Inflammatory macrophage treated with lipopolysaccharide for 1 hour (primary cell): ENCODE data around the gene KRT7.
"Not testable (repeated sequence)": the region's sequence is repeated elsewhere in the genome, so short reads cannot be mapped to it uniquely, and the experiment has no call there.

ENCODE experiments used
- DNase-seq, 2 donors: peaks; one replicate each; pipeline ENCODE4 v3.0.0-alpha.2; 2020 to 2022

The KRT7 gene

GRCh38 chr12:52280796-52281560 lies 47.9 kb downstream of the KRT7 start:
- DNase-seq, result no peak

GRCh38 chr12:52284562-52285171 lies 51.6 kb downstream of the KRT7 start:
- no peak for DNase-seq

- DNase-seq, result no peak
Measured at GRCh38 chr12:52285172-52285745, 52.2 kb downstream of the KRT7 start.

- no peak for DNase-seq
Measured at GRCh38 chr12:52285851-52286530, 52.9 kb downstream of the KRT7 start.

GRCh38 chr12:52286857-52287785 lies 54.1 kb downstream of the KRT7 start:
- DNase-seq, result not testable (repeated sequence)

- DNase-seq, result not testable (repeated sequence)
Measured at GRCh38 chr12:52287816-52288805, 55.1 kb downstream of the KRT7 start.

- not testable (repeated sequence) for DNase-seq
Measured at GRCh38 chr12:52290483-52291134, 57.6 kb downstream of the KRT7 start.

- no peak for DNase-seq
Measured at GRCh38 chr12:52291267-52291935, 58.4 kb downstream of the KRT7 start, which contains the start of gene KRT81. KRT81 (minus strand) TSS chr12:52291534; CDS start chr12:52291465, 69 bp downstream.

- no peak for DNase-seq
Measured at GRCh38 chr12:52293926-52294325, 60.9 kb downstream of the KRT7 start.

GRCh38 chr12:52294803-52295202 lies 61.8 kb downstream of the KRT7 start:
- DNase-seq, result no peak

GRCh38 chr12:52295663-52296062 lies 62.6 kb downstream of the KRT7 start:
- DNase-seq, result peak; percentile 29 to 41

GRCh38 chr12:52296572-52297215 lies 63.7 kb downstream of the KRT7 start:
- no peak for DNase-seq
